Gastroesophageal sphincter (tissue), 4 donors: ENCODE results near the gene NCK2. TPM values are rescaled to one million over a fixed set of nuclear protein-coding genes. Genes with fewer than 3 reads are reported as not detected.

Experiments
- ATAC-seq: fragments of 150-250 bp; one replicate; pipeline ENCODE4 v1.9.1; 2016; ENCODE audit warnings: mild to moderate bottlenecking, moderate library complexity
- H3K27ac ChIP-seq, 4 donors: fragments of 200-600 bp; sonication (generic) in 3 of 4; 1 replicate in 3 of 4; 2 replicates in 1 of 4; pipeline ENCODE4 v1.5.1; 2016 to 2019
- H3K27me3 ChIP-seq: fragments of 200-600 bp; sonication (generic); one replicate; pipeline ENCODE4 v1.5.1; 2019
- H3K36me3 ChIP-seq, 2 donors: fragments of 200-600 bp; sonication (generic); one replicate each; pipeline ENCODE4 v1.5.1; 2019; ENCODE audit warnings: control low read depth in 1 of 2
- H3K4me1 ChIP-seq, 3 donors: fragments of 200-600 bp; sonication (generic); 1 replicate in 2 of 3; 2 replicates in 1 of 3; pipeline ENCODE4 v1.5.1; 2016 to 2019; ENCODE audit warnings: control low read depth in 2 of 3
- H3K4me3 ChIP-seq, 2 donors: fragments of 200-600 bp; sonication (generic); one replicate each; pipeline ENCODE4 v1.5.1; 2019; ENCODE audit warnings: mild to moderate bottlenecking in 1 of 2, moderate library complexity in 1 of 2
- H3K9me3 ChIP-seq, 3 donors: fragments of 200-600 bp; sonication (generic); one replicate each; pipeline ENCODE4 v1.5.1; 2017 to 2019; ENCODE audit warnings: control low read depth in 2 of 3
- EP300 ChIP-seq: sonication (generic); formaldehyde crosslinking; IDR thresholded peaks from one replicate; pipeline ENCODE4 v1.6.1; 2017; ENCODE audit warnings: antibody characterized with exemption, mild to moderate bottlenecking
- POLR2A ChIP-seq, 2 donors: fragments of 450-650 bp; IDR thresholded peaks; one replicate each; pipeline ENCODE4 v1.6.1; 2017; ENCODE audit warnings: antibody characterized with exemption in 2 of 2, mild to moderate bottlenecking in 2 of 2, moderate library complexity in 1 of 2
- POLR2AphosphoS5 ChIP-seq: sonication (generic); formaldehyde crosslinking; IDR thresholded peaks from one replicate; pipeline ENCODE4 v1.6.1; 2017; ENCODE audit warnings: antibody characterized with exemption
- WGBS, 2 donors: methylation state at CpG; one replicate each; pipeline ENCODE4 v1.1.5; 2018; ENCODE audit warnings: low coverage in 1 of 2; 5-methylcytosine and 5-hydroxymethylcytosine counted together
- total RNA-seq, 4 donors: library from RNA; depleted of rRNA; stranded (reverse); fragments of >200 nt; gene quantifications; one replicate each; pipeline ENCODE4 v1.1.0, GENCODE V29; 2016
- TF ChIP-seq, protein P1 (sequence below), 4 experiments: fragments of 200-600 bp in 2 of 4; fragments of 450-650 bp in 2 of 4; sonication (generic) in 1 of 4; IDR thresholded peaks; one replicate each; pipeline ENCODE4 v1.5.1; 2017 to 2019; ENCODE audit warnings: antibody characterized with exemption in 4 of 4, mild to moderate bottlenecking in 2 of 4, moderate library complexity in 2 of 4

NCK2 gene
- total RNA-seq, 4 donors from 2014 or later = 63.0 to 131 (median 89.5) TPM

GRCh38 chr2:105877945-105878344 lies 133.2 kb downstream of the NCK2 start:
- Histone ChIP-seq H3K4me3 (no peak overlapping the region), H3K27me3 (no peaks in the 10 kb centered on the region), H3K36me3 (peaks cover 0 to 20% of the 10 kb centered on the region in 2 donors), H3K27ac (no peak overlapping the region), H3K4me1 (peaks cover 0 to 30% (median 0%) of the 10 kb centered on the region in 3 donors), H3K9me3 (no peaks in the 10 kb centered on the region)
- 58% methylated on average over 2 of the region's 2 CpGs; no CpG with 5 or more reads in 1 of the 2 donors for WGBS, 2 donors
- no peak for ATAC-seq
- TF ChIP-seq, protein P1, sequence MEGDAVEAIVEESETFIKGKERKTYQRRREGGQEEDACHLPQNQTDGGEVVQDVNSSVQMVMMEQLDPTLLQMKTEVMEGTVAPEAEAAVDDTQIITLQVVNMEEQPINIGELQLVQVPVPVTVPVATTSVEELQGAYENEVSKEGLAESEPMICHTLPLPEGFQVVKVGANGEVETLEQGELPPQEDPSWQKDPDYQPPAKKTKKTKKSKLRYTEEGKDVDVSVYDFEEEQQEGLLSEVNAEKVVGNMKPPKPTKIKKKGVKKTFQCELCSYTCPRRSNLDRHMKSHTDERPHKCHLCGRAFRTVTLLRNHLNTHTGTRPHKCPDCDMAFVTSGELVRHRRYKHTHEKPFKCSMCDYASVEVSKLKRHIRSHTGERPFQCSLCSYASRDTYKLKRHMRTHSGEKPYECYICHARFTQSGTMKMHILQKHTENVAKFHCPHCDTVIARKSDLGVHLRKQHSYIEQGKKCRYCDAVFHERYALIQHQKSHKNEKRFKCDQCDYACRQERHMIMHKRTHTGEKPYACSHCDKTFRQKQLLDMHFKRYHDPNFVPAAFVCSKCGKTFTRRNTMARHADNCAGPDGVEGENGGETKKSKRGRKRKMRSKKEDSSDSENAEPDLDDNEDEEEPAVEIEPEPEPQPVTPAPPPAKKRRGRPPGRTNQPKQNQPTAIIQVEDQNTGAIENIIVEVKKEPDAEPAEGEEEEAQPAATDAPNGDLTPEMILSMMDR (IDR thresholded peaks at IDR 0.05) = no peak

DNA sequence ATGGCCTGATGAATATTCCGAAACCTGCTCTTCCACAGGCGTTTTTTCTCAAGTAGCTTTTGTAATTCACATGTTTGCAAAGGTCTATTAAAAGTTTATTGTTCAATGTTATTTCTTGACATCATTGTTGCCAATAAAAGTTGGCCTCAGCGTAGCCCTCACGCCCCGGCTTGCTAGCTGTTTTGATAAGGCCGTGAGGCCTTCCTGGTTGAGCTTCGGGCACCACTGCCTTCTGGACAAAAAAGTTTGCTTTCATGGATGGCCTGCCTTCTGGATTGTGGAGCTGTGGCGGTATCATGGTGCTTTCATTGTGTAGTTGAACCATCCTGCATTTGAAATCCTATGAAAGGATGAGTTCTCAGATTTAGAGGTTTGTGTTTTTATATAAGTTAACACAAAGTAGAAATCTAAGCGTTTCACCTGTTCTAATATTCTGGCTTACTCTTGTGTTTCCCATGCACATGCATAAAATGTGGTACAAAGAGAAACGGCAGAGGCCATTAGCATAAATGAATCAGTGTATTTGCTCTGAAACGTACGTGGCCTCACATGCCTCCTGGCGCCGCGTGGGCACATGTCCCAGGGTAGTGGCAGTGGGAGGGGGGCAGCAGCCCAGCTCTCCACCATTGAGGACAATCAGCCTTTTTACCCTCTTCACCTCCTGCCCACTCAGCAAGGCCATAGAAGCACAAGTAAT lies 134.5 kb downstream of the NCK2 start:
- TF ChIP-seq, protein P1 (IDR thresholded peaks at IDR 0.05) = no peak
- TF ChIP-seq POLR2AphosphoS5 (no peak), EP300 (no peak), POLR2A (IDR thresholded peaks at IDR 0.05) (no peak)
- WGBS, 2 donors = 86% methylated on average over 7 to 11 of the region's 15 CpGs
- Histone ChIP-seq H3K27ac (no peak overlapping the region), H3K36me3 (peaks cover 0 to 20% of the 10 kb centered on the region in 2 donors), H3K9me3 (no peaks in the 10 kb centered on the region), H3K27me3 (no peaks in the 10 kb centered on the region), H3K4me1 (peaks cover 0 to 33% (median 2%) of the 10 kb centered on the region in 3 donors), H3K4me3 (no peak overlapping the region)
- no peak for ATAC-seq

GRCh38 chr2:105879803-105880300 lies 135.1 kb downstream of the NCK2 start:
- H3K4me1 ChIP-seq = peaks cover 0 to 33% (median 2%) of the 10 kb centered on the region in 3 donors
- no peak overlapping the region for H3K27ac ChIP-seq
- ATAC-seq = no peak
- no peak overlapping the region for H3K4me3 ChIP-seq
- WGBS, 2 donors = 90 to 100% methylated on average over 2 to 5 of the region's 6 CpGs
- peaks cover 0 to 20% of the 10 kb centered on the region in 2 donors for H3K36me3 ChIP-seq
- no peaks in the 10 kb centered on the region for H3K27me3 ChIP-seq
- H3K9me3 ChIP-seq = no peaks in the 10 kb centered on the region
- TF ChIP-seq EP300 (no peak), POLR2AphosphoS5 (no peak), POLR2A (IDR thresholded peaks at IDR 0.05) (no peak)
- TF ChIP-seq, protein P1 (IDR thresholded peaks at IDR 0.05) = no peak

GRCh38 chr2:105880637-105881036 lies 135.9 kb downstream of the NCK2 start:
- Histone ChIP-seq H3K4me1 (peaks cover 0 to 34% (median 2%) of the 10 kb centered on the region in 3 donors), H3K36me3 (peaks cover 0 to 20% of the 10 kb centered on the region in 2 donors), H3K27ac (no peak overlapping the region), H3K9me3 (no peaks in the 10 kb centered on the region), H3K4me3 (no peak overlapping the region), H3K27me3 (no peaks in the 10 kb centered on the region)
- 89 to 94% methylated on average over 3 to 6 of the region's 6 CpGs for WGBS, 2 donors
- TF ChIP-seq, protein P1 (IDR thresholded peaks at IDR 0.05) = no peak
- TF ChIP-seq POLR2A (IDR thresholded peaks at IDR 0.05) (no peak), POLR2AphosphoS5 (no peak), EP300 (no peak)
- ATAC-seq = no peak
